NCI-H1105 treated with DMSO at 0.1 percent for 48 hours (cell line): ENCODE measurements around the gene RALGAPB.

Experiments
- DNase-seq: peaks from one replicate; lab custom pipeline; 2025; lab: John Stamatoyannopoulos, UW

Gene RALGAPB

DNA sequence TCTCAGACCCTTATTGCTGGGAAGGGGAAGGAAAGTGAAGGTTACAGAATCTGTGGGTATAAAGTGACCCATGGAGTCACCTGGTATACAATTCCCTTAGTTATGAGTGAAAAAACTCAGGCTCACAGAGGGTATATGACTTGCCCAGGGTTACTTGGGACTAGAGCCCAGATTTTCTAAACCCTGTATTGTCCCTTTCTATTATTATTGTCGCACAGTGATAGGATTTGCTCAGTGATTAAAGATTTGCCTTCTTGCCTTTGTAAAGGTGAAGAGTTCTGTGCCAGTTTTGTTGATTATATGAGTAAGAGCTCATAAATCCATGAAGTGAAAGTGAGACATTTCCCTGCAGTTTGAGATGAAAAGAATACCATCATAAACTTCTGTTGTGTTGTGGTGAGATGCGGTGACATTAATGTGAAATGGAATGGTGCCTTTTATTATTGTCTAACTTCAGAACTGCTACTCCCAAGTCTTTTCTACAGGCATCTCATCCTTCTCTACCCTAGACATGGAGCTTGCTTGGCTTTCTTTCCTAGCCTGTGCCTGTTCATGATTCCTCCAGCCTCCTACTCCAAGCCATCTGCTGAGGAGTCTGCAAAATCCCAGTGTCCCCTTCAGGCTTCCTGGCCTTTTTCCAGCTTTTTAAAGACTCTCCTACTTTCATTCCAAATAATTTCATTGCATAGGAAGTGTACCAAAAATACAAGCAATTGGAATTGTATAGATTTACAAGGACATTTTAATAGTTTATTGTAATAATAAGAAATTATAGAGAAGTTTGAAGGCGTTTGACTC is 74.8 kb downstream of the RALGAPB start:
- no peak for DNase-seq

- DNase-seq = peak; percentile 2
These were observed 75.9 kb downstream of the RALGAPB start for GRCh38 chr20:38548356-38549083.

DNA sequence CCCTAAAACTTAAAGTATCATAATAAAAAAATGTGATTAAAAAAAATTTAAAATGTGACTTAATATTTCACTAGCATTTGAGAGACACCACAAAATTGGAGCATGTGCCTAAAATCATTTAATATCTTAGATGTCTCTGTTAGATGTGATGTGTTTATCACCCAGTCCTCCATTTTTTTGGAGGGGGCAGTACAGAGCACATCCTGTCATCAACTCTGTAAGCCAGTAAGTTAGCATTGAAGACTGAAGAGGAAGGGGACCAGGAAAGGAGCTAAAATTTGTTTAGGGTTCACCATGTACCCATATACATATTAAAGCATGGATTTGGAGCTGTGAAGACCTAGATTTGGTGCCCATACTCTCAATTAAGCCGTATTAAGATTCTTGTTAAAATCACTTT is 77.6 kb downstream of the RALGAPB start:
- DNase-seq = no peak

- DNase-seq = no peak
These were observed 78.5 kb downstream of the RALGAPB start for GRCh38 chr20:38551056-38551626.

- no peak for DNase-seq
These were observed 82.3 kb downstream of the RALGAPB start for GRCh38 chr20:38554986-38555385.

- no peak for DNase-seq
These were observed 82.8 kb downstream of the RALGAPB start for GRCh38 chr20:38555395-38555794.

- DNase-seq = no peak
These were observed 84.5 kb downstream of the RALGAPB start for GRCh38 chr20:38557174-38557573.

DNA sequence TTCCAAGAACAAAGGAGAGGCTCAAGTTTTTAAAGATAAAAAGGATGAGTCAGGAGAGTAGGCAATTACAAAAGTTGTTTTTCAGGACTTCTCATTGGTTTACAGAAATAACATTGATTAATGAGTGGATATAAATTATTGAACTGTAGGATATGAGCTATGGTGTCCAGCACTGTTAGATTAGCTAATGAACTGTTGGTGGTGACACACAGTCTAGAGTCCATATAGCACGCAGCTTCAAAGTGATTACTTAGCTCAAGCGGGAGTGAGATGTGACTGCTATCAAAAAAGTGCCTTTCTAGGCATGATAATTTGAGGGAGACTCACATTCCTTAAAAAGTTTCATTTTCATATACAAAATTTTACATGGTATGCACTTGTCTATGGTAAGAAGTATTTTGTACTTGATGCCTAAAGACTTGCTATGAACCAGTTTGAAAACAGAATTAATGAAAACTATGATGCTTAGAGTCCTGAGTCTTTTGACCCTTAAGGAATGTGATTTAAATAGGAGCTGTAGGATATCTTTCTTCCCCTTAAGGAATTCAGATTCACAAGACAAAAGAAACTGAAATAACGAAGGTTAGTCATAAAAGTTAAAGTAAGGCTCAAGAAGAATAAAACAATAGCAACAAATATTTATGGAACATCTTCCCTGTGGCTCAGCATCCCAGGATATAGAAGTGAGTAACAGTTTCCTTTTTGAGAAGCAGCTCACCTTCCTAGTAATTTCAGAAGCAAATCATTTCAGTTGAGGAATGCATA is 86.1 kb downstream of the RALGAPB start:
- no peak for DNase-seq

GRCh38 chr20:38559764-38560163 is 87.1 kb downstream of the RALGAPB start:
- DNase-seq = no peak

DNA sequence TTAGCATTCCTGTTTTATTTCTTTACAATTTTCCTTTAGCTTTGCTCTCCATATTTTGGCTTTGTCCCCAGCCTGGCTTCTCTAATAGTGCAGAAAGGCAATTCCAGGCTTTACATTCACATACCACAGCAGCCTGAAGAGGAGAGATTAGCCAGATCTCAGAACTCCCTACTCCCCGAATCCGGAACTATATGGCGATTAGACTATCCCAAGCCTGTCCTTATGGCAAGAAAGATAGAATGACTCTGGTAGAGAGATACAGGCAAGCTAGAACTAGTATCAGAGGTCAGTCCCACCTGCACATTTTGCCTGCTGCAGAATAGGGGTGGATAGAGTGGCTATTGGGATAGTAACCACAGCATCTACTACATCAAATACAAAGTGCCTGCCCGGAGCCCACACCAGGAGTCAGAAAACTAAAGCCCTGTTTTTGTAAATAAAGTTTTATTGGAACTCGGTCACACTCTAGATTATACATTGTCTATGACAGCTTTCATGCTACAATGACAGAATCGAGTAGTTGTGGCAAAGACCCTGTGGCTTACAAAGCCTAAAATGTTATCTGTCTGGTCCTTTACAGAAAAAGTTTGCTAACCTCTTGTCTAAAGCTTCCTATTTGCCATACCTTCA is 91.3 kb downstream of the RALGAPB start:
- no peak for DNase-seq

- no peak for DNase-seq
These were observed 92.0 kb downstream of the RALGAPB start for GRCh38 chr20:38564680-38565079.

DNA sequence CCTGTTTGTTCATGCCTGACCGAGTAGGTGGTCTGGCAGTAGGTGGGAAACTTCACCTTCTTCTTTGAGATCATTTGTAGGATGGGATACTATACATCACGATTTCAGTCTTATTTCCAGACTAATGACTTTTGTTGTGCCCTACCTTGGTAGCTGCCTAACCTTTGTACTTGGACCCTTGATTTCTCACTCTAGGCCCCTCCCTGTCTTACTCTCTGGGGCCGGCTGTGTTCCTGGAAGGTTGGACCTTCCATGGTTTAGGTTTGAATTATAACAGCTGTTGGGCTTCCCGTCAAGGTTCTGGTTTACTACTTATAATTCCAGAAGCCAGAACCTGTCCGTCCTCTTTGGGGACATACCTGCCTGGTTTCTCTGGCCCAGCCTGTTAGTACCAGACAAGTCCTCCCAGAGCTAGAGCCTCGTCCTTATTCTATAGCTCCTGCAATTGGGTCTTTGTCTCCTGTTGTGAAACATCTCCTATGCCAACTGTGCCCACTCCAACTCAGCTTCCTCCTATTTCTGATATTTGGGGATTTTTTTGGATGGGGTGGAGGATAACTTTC is 93.5 kb downstream of the RALGAPB start:
- DNase-seq = no peak

DNA sequence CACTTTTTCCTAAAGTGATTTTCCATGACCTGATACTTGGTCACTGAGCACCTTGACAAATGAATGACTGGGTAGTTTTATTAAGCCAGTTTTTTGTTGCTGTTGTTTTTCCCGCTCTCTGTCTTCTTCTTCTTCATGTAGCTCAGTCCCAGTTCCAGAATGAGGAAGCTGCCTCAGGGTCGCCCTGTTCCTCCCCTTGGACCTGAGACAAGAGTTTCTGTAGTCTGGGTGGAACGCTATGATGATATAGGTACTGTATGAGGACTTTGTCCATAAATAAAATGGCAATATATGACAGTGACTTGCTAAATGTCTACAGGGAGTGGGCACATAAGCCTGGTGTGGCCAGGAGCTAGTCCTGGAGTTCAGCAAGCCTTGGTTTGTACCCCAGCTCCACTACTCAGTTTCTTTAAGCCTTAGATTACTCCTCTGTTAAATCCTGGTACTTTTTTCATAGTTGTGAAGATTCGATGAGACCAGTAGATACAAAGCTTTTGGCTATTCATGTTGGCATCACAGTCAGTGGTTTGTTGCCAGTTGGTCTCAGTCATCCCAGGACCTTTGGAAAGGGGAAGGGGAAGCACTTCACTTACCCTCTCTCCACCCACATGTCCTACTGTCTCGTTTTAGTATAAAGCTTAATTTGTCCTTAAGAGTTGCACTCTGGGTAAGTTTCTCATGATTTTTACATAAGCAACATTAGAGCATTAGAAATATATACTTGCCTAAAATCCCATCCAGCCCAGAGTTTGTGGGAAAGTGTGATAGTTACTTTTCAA is 97.3 kb downstream of the RALGAPB start:
- no peak for DNase-seq

GRCh38 chr20:38573413-38573812 is 100.8 kb downstream of the RALGAPB start:
- DNase-seq = no peak

DNA sequence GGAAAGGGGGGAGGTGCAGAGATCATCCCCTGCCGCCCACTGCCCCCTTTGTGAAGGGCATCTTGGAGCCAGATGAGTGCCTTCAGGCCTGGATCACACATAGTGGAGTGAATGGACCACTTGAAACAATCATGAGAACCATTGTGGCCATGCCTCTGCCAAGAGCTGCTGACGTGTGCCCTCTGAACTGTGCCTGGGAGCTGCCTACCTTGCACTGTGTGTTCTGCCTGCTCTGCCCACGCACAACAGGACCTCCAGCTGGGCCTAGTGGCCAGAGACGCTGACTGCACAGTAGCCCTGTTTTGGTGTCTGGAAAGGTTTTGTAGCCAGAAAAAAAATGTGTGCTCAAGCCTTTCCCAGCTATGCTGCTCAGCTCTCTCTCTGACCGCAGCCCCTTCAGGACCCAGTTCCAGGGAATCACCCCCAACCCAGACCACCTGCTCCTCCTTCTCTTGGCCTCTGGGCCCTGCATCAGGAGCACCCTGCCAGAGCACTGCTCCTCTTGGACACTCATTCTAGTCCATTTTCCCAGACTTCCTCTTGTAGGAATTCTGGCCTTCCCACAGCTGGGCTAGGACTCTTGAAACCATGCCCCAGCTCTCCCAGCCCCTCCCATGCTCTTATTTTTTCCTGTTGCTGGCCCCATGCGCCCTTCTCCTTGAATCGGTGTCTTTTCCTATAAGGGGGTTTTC is 106.7 kb downstream of the RALGAPB start:
- no peak for DNase-seq

DNA sequence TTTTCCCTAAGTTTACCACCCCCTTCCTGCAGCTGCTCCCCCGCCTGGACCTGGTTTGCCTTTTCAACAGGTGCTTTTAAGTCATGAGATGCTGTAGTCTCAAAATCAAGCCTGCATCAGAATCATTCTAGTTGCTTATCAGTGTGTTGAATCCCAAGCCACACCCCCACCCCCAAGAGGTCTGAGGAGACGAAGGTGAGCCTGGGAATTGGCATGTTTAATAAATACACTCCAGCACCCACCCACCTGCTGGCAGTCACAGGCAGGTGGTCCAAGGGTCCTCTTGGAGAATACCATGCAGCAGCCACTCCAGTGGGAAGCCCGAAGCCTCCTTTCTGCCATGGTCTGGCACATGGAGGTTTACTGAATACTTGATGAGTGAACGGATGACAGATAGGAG is 107.3 kb downstream of the RALGAPB start:
- no peak for DNase-seq

GRCh38 chr20:38581013-38581412 is 108.4 kb downstream of the RALGAPB start, which contains the start of gene ADIG:
TSS of gene ADIG (plus strand) at chr20:38581197. CDS start at chr20:38581251, 54 bp downstream.
- no peak for DNase-seq

GRCh38 chr20:38581830-38582358 is 109.3 kb downstream of the RALGAPB start:
- no peak for DNase-seq

- no peak for DNase-seq
These were observed 110.7 kb downstream of the RALGAPB start for GRCh38 chr20:38583306-38583705.
